GM11168 (cell line): ENCODE measurements around the gene NFATC1.

ENCODE experiments used
- in situ Hi-C: fragments of 300-500 bp; cut with MboI; formaldehyde crosslinking; loops from one replicate; pipeline ENCODE4 v1.12.0; 2022; ENCODE audit warnings: low sequenced_read_pairs; ENCODE audit not compliant: unreplicated experiment

NFATC1 gene

DNA sequence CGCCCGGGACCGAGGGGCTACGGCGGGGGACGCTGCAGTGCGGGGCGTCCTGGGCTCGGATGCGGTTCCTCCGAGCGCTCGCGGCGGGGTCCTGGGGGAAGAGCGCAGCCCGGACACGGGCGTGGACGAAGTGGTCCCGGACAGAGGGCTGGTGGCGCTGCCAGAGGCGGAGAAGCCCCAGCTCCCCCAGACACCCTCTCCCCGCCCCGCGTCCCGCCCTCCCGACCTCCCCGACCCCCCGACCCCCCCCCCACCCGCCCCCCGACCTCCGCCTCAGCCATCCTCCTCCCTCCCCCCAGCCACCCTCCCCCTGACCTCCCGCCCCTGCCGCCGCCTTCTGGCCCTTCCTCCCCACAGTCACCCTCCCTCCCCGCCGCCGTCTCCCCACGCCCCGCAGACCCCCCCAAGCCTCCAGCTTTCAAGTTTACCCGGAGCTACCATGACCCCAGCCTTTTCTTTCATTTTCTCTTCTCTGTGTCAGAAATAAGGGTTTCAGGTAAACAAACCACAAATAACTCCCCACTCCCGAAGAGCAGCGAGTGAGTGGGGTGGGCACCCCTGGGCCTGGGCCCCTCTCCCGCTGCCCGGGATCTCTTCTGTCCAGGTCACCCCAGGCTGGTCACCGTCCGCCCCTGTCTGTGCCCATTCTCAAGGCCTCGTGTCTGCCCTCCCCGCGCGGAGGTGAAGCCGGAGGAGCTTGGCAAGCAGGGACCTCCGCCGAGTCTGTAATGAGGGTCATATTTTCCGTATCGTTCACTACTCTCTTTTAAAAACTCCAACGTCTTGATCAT is 5.1 kb downstream of the NFATC1 start:
- in situ Hi-C loops = no loop called here

DNA sequence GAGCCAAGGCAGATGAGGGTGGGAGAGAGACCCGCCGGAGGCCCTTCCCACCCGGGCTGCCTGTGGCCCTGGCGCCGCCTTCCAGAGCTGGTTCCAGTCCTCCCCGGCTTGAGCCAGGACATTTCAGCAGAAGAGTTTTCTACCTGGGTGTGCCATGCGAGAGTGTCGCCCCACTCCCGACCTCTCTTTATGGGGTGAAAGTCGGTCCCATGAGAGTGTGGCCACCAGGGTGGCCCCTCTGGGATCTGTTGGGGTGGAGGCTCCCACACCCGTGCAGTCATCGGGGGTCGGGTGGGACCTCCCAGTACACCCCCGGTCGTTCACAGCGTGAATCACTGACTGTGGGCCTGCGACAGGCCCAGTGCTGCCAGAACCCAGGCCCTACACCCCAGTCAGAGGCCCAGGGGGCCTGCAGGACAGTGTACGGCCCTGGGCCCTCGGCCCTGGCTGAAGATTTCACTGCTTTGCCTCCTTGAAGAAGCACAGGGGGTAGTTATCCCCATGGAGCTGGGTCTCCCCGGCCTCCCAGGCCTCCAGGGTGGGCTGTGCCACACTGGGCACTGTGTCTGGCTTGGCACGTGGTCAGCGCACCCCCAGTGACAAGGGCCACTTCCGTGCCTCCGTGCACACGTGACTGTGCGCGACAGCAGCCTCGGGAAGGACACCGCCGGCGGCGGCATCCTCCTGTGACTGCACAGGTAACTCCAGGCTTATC is 5.9 kb downstream of the NFATC1 start:
- in situ Hi-C loops = no loop called here

DNA sequence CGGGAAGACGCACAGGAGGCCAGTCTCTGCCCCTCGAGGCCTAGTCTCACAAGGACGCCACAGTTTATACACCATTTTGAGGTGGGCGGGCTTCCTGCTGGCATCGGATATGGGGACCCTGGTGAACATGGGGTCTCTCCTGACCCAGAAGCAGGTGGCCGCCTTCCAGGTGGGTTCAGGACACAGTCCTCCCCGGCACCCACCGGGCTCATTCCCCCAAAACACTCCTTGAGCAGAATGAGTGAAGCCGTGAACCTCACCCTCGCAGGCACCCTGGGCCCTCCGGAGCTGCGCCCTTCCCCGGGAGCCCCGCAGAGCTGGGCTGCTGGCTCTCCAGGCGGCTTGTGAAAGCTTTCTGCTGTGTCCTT is 6.5 kb downstream of the NFATC1 start:
- in situ Hi-C loops = no loop called here

DNA sequence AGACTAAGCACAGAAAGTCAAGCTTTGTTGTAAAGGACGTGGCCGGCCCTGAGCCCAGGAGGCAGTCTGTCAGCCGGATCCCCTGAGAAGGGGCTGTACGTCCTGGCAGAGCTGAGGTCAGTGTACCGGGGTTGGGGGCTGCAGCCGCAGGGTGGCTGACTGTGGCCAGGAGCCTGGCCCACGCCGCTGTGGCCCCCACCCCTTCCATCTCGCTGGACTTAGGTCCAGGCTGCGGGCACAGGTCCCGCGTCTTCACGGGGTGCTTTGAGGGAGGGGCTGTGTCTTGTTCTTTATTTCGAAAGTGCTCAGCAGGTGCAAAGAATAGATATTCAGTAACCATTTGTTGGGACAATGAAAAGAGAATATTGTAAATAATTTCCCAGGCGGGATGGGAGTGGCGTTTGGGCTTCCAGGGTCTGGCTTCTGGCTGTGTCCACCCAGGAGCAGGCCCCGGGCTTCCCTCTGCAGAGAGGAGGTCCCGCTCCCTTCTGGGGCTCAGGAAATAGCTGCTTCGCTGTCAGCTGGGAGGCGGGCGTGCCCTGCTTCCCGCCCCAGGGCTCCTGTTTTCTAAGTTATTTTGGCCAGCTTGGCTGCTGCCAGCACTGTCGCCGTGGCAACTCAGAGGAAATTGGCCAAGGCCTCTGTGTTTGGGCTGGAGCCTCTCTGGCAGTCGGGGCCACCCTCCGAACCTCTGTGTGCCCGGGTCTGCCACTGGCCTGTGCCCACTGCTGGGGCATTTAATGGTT is 7.4 kb downstream of the NFATC1 start:
- in situ Hi-C loops = no loop called here

DNA sequence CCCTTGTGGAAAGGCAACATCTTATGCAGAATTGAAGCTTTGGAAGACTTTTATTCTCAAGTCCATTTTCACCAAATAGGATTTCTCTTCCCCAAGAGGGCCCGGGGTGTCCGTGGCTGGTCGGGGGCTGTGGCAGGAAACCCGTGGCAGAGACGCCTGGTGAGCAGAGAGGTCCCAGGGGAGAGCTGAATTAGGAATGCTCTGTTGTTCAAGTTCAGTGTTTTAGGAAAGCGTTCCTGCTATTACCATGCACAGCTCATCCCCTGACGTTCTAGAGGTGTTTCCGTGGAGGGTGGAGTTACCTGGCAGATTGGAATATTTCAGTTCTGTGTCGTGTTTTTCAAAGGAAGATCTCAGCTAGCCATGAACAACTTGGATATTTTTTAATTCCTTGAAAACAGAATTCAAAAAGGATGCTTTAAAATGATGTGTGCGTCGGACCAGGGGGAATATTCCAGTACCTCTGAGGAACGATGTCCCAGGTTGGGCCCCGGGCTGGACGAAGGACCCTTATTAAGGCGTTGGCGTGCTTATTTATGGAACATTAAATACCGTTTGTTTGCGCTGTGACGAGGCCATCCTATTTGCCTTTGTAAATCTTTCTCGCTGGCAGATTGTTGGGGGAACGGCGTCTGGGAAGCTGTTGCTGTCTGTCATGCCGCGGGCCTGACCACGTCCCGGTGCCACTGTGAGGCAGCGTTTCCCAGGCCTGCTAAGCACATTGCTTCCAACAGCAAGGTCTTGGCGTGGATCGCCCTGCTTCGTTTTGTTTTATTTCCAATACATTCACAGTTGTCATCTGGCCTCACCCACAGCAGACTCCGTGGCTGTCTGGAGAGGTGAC is 8.2 kb downstream of the NFATC1 start:
- in situ Hi-C loops = no loop called here

DNA sequence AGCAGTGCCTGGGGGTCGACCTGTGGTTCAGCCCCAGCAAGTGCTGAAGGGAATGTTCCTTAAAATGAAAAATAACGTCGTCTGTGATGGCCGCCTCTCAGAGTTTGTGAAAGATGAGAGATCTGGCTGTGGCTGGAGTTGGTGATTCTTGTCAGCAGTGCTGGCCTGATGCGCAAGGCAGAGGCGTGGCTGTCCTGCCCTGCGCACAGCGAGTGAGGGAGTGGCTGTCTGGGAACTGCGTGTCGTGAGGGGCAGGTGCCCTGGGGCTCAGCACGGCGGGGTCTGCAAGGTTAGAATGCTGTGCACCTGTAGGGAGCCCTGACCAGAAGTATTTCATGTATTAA is 8.8 kb downstream of the NFATC1 start:
- in situ Hi-C loops = no loop called here

DNA sequence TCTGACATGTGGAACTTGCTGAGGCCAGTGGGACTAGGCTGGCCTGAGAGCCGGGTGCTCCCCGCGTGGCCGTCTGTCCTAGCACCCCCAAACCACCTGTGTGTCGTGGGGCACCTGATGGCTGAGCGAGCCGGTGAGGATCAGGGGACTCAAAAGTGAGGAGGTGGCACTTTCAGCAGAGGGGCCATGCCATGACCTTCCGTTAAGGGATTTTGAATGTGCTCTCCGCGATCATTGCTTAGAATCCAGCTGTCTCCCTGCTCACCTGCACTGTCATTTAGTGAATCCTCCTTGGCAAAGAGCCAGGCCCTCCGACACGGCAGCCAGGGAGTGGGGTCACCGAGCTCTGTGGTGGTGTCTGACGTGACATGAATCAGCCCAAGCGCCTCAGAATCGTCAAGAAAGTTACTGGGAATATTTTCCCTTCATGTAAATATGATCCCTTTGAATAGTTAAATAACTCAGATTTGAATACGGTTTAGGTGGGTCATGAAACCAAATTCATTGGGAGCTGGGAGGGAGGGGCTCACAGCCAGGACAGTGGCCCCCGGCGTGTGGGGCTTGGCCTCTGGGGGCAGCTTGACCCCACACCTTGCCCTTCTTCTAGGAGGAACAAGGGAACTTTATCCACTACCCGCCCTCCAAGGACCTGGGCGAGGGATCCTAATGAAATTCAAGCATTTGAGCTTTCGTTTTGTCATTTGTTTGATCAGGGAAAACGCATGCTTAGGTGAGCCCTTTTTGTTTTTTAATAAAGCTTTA is 9.5 kb downstream of the NFATC1 start:
- in situ Hi-C loops = no loop called here

DNA sequence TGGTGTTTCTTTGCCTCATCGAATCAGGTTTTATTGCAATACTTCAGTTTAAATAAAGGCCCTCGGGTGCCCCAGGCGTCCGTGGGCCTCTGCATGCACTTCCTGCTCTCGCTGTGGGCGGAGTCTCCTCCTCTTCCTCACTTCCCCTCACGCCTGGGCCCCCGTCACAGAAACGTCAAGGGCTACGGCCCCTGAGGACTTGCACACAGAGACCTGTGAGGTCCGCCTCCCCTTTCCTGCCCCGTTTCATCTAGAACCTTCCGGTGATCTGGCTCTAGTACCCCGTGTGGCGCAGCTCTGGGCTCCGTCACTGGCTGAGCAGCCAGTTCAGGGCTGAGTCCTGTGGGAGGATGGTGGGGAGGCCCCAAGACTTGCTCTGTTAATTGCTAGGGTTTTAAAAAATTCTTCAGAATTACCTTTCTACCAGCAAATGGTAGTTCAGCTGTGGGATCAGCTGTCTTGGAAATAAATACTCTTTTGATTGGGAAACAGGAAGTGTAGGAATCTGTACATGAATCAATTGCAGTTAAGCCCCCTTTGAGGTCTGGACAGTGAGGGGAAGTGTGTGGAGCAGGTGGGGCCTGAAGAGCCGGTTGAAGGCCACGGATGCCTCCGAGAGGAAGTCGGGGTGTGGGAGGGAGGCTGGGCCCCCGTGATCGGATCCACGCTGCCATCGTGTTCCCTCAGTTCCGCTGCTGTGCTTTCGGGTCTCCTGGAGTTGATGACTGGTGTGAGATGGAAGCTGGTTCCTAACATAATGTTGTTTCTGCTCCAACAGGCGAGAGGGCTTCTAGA is 10.2 kb downstream of the NFATC1 start:
- in situ Hi-C loops = no loop called here

DNA sequence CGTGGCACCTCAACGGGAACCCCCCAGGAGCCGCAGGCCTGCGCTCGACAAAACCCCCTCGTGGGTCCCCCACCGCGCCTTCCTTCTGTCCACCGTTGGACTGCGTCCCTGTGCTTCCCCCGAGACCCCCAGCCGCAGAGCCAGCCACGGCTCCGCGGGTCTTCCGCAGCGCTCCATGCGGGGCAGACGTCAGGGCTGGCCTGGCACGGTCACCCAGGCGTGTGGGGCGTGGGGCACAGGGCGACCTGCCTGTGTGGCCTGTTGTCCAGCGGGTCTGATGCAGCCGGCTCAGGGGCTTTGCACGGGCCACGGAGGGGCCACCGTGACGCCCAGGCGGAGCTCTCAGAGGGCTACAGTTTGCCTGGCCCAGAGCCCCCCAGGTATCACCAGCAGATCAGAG is 11.0 kb downstream of the NFATC1 start:
- in situ Hi-C loops = no loop called here

DNA sequence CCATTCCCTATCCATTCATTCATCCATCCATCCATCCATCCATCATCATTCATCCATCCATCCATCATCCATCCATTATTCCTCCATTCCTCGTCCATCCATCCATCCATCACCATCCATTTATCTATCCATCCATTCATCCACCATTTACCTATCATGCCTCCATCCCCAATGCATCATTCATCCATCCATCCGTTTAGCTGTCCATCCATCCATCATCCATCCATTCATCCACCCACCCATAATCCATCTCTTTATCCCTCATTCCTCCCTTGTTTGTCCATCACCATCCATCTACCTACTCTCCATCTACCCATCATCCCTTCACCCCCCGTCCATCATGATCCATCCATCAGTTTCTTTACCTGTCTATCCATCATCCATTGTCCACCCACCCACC is 13.6 kb downstream of the NFATC1 start:
- in situ Hi-C loops = no loop called here

DNA sequence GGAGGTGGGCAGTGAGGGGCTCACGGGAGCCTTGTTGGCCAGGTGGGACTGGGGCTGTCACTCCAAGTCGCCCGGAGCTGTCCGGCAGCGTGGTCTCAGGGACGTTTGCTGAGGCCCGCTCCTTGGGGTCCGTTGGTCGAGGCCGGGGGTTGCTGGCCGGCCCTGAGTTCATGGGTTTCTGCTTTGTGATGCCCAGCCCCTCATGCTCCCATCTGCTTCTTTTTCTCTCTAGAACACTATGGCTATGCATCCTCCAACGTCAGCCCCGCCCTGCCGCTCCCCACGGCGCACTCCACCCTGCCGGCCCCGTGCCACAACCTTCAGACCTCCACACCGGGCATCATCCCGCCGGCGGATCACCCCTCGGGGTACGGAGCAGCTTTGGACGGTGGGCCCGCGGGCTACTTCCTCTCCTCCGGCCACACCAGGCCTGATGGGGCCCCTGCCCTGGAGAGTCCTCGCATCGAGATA is 14.5 kb downstream of the NFATC1 start:
- in situ Hi-C loops = no loop called here

DNA sequence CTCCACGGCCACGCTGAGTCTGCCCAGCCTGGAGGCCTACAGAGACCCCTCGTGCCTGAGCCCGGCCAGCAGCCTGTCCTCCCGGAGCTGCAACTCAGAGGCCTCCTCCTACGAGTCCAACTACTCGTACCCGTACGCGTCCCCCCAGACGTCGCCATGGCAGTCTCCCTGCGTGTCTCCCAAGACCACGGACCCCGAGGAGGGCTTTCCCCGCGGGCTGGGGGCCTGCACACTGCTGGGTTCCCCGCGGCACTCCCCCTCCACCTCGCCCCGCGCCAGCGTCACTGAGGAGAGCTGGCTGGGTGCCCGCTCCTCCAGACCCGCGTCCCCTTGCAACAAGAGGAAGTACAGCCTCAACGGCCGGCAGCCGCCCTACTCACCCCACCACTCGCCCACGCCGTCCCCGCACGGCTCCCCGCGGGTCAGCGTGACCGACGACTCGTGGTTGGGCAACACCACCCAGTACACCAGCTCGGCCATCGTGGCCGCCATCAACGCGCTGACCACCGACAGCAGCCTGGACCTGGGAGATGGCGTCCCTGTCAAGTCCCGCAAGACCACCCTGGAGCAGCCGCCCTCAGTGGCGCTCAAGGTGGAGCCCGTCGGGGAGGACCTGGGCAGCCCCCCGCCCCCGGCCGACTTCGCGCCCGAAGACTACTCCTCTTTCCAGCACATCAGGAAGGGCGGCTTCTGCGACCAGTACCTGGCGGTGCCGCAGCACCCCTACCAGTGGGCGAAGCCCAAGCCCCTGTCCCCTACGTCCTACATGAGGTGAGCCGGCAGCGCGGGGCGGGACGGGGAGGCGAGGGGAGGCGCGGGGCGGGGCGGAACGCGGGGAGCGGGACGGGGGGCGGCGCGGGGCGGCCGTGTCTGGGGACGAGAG is 15.2 kb downstream of the NFATC1 start:
- in situ Hi-C loops = no loop called here

DNA sequence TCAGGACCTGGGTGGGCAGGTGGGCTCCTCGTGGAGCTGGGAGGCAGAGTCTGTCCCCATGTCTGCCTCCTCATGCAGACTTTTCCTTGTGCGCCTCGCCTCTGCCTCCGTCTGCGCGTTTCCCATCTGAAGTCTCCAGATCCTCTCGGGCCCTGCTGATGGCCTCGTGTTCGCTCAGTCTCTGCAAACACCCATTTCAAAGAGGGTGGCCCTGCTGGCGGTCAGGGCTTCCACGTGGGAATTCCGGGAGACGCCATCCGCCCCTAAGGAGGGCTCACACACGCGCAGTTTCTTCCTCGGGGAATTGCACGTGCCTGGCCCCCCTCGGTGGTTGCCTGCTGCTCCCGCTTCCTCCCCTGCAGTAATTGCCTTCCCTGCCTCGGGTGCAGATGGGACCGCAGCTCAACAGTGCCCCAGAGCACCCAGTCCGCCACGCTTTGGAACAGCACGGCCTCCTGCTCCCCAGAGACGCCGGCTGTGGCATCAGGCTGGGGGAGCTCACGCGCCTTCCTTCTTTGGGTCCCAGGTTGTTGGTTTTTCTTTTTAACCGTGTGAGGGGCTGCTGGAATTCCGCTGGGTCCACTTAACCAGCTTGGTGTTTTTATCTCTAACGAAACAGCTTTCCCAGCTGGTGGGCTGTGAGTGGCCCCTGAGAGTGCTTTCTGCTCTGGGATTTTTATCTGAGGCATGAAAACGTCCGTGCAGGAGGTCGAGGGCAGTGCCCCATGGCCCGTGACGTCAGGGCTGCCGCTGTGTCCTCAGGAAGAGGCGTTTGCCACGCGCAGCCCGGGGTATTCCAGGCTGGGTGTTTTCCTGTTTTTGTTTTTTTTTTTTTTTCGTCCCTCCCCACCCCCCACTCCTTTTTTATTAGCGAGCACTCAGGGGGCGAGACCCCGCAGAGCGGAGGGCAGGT is 16.1 kb downstream of the NFATC1 start:
- in situ Hi-C loops = no loop called here

DNA sequence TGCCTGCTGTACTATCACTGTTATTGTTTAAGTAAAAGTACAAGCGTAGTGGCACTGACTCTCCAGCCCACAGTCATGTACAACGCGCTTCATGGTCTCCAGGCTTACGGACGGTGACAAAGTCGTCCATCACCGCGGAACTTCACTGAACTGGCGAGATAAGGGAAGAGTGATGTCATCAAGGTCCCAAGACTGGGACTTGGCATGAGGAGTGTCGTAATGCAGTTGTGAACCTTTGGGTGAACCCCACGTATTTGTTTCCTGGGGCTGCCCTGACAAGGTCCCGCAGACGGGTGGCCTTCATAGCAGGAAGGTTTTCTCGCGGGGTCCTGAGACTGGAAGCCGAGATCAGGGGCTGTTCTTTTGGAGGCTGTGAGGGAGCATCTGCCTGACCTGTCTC is 17.3 kb downstream of the NFATC1 start:
- in situ Hi-C loops = no loop called here

DNA sequence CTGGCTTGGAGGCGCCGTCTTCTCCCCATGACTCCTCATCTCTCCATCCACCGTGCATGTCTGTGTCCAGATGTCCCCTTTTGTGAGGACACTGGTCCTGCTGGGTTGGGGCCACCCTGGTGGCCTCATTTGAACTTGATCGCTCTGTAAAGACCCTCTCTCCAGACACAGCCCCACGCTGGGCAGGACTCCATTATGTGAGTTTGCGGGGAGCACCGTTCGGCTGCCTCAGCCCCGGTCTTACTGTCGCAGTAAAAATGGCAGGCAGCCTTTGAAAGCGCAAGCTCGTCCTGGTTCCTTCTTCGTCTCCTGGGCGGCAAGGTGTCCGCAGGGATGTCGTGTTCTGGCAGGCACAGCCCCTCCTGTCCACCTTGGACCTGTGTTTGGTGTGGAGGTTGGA is 17.7 kb downstream of the NFATC1 start:
- in situ Hi-C loops = no loop called here

DNA sequence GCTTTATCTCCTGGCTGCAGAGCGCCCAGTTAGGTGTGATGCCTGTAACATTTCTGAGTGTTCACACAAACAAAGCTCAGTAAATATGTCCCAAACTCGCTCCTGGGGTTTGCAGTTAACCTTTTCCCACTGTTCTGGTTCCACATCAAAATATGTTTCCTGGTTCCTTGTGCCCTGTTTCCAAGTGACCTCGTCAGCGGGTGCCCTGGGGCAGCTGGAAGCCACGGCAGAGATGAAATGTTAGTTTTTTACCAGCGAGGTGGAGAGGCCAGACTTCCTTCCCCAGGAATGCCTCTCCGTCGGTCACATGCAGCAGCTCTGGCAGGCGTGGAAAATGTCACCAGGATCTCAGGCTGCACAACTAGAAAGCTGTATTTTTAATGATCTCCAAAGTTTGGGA is 18.2 kb downstream of the NFATC1 start:
- in situ Hi-C loops = no loop called here
